ENCODE results near the gene ARMC2. TPM values are rescaled to one million over a fixed set of nuclear protein-coding genes. Genes with fewer than 3 reads are reported as not detected.

Gene ARMC2
- 0.56 and 1.7 TPM in 2 replicates for total RNA-seq

GRCh38 chr6:108848116-108848868 lies at the start of gene ARMC2:
Gene ARMC2 (plus strand): TSS chr6:108848422. CDS start chr6:108854268, 5,846 bp downstream.

Other genes with a start within 250 kb of the ARMC2 start
- 17.7 and 24.4 TPM in 2 replicates for gene SESN1, start 246.4 kb downstream of the ARMC2 start, total RNA-seq
- gene CEP57L1, start 247.1 kb downstream of the ARMC2 start, total RNA-seq = 8.5 and 17.6 TPM in 2 replicates